OCI-LY1 (cell line): ENCODE results near the gene SLC2A9.

Experiments used
- H2AFZ ChIP-seq: fragments of 200-600 bp; sonication (generic), shearing (Covaris generic); 2 replicates; pipeline ENCODE4 v1.6.0; 2014; ENCODE audit warnings: antibody characterized with exemption, mild to moderate bottlenecking, low read length
- H3F3A ChIP-seq: fragments of 200-600 bp; sonication (generic), shearing (Covaris generic); 2 replicates; pipeline ENCODE4 v1.6.0; 2014; ENCODE audit warnings: mild to moderate bottlenecking, antibody characterized with exemption, low read length, moderate library complexity; ENCODE audit not compliant: insufficient read depth
- H3K27ac ChIP-seq: fragments of 200-600 bp; sonication (generic); 2 replicates; pipeline ENCODE4 v1.5.1; 2014; ENCODE audit warnings: low read length, mixed run types, mild to moderate bottlenecking, low read depth; ENCODE audit not compliant: poor library complexity, severe bottlenecking
- H3K27me3 ChIP-seq: fragments of 200-600 bp; sonication (generic); 2 replicates; pipeline ENCODE4 v1.6.0; 2014; ENCODE audit warnings: antibody characterized with exemption, mild to moderate bottlenecking, low read length, moderate library complexity; ENCODE audit not compliant: insufficient read depth
- H3K36me3 ChIP-seq: fragments of 200-600 bp; sonication (generic); 2 replicates; pipeline ENCODE4 v1.6.1; 2014; ENCODE audit warnings: mild to moderate bottlenecking, antibody characterized with exemption, low read length, moderate library complexity, mixed read lengths; ENCODE audit not compliant: insufficient read depth
- H3K4me1 ChIP-seq: fragments of 200-600 bp; sonication (generic); 2 replicates; pipeline ENCODE4 v1.5.1; 2014; ENCODE audit warnings: mild to moderate bottlenecking, low read length, moderate library complexity; ENCODE audit not compliant: insufficient read depth, severe bottlenecking
- H3K4me2 ChIP-seq: fragments of 200-600 bp; sonication (generic), shearing (Covaris generic); 2 replicates; pipeline ENCODE4 v1.6.1; 2014; ENCODE audit warnings: low read length
- H3K4me3 ChIP-seq: fragments of 200-600 bp; sonication (generic); 2 replicates; pipeline ENCODE4 v1.5.1; 2014; ENCODE audit warnings: low read length, low read depth, mild to moderate bottlenecking, mixed read lengths; ENCODE audit not compliant: poor library complexity, severe bottlenecking
- H3K79me2 ChIP-seq: fragments of 200-600 bp; shearing (Covaris generic); 2 replicates; pipeline ENCODE4 v1.6.1; 2016; ENCODE audit warnings: mixed run types, low read length, mixed read lengths; ENCODE audit not compliant: insufficient read depth
- H3K9ac ChIP-seq: fragments of 200-600 bp; sonication (generic), shearing (Covaris generic); 2 replicates; pipeline ENCODE4 v1.6.1; 2014; ENCODE audit warnings: mild to moderate bottlenecking, low read length, mixed read lengths
- H3K9me2 ChIP-seq: fragments of 200-600 bp; sonication (generic), shearing (Covaris generic); 2 replicates; pipeline ENCODE4 v1.6.1; 2014; ENCODE audit warnings: low read depth, mild to moderate bottlenecking, low read length, mixed read lengths
- H3K9me3 ChIP-seq: fragments of 200-600 bp; shearing (Covaris generic); 2 replicates; pipeline ENCODE4 v1.6.1; 2014; ENCODE audit warnings: low read length, mixed read lengths
- H4K20me1 ChIP-seq: fragments of 200-600 bp; sonication (generic), shearing (Covaris generic); 2 replicates; pipeline ENCODE4 v1.6.0; 2016; ENCODE audit warnings: mild to moderate bottlenecking, low read length; ENCODE audit not compliant: insufficient read depth
- EZH2 ChIP-seq: fragments of 200-600 bp; sonication (generic), shearing (Covaris generic); IDR thresholded peaks from 2 replicates; pipeline ENCODE4 v1.8.0; 2017; ENCODE audit warnings: borderline replicate concordance, mixed run types, mild to moderate bottlenecking, antibody characterized with exemption, low read length, moderate library complexity, mixed read lengths
- TF ChIP-seq, protein P1 (sequence below): fragments of 200-600 bp; sonication (generic), shearing (Covaris generic); IDR thresholded peaks from 2 replicates; pipeline ENCODE4 v1.5.1; 2017; ENCODE audit warnings: mild to moderate bottlenecking, antibody characterized with exemption, low read length, moderate library complexity, mixed read lengths

The SLC2A9 gene

DNA sequence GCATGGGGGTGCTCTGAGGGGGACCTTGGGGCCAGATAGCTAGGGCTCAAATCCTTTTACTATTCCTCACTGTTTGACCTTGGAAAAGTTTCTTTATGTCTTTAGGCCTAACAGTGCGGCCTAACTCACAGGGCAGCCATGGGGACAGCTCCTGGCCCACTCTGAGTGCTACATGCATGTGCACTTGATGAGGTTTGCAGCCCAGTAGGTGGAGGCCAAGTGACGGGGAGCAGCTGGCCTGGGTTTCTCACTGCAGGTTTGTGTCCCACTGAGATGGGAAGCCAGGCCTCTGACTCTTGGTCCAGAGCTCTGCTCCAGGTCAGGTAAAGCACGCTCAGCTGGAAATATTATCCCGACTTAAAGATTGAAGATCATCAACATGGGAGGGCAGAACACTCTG, 102.8 kb downstream of the SLC2A9 start:
- Histone ChIP-seq H3K36me3 (no peaks in the 10 kb centered on the region), H2AFZ (no peak overlapping the region), H4K20me1 (no peaks in the 10 kb centered on the region), H3K27me3 (no peaks in the 10 kb centered on the region), H3K9ac (no peak overlapping the region), H3K9me3 (no peaks in the 10 kb centered on the region), H3F3A (no peaks in the 10 kb centered on the region), H3K27ac (no peak overlapping the region), H3K4me1 (no peaks in the 10 kb centered on the region), H3K4me3 (no peak overlapping the region), H3K4me2 (no peak overlapping the region), H3K79me2 (no peaks in the 10 kb centered on the region), H3K9me2 (no peaks in the 10 kb centered on the region)
- no peak for TF ChIP-seq EZH2
- TF ChIP-seq, protein P1, sequence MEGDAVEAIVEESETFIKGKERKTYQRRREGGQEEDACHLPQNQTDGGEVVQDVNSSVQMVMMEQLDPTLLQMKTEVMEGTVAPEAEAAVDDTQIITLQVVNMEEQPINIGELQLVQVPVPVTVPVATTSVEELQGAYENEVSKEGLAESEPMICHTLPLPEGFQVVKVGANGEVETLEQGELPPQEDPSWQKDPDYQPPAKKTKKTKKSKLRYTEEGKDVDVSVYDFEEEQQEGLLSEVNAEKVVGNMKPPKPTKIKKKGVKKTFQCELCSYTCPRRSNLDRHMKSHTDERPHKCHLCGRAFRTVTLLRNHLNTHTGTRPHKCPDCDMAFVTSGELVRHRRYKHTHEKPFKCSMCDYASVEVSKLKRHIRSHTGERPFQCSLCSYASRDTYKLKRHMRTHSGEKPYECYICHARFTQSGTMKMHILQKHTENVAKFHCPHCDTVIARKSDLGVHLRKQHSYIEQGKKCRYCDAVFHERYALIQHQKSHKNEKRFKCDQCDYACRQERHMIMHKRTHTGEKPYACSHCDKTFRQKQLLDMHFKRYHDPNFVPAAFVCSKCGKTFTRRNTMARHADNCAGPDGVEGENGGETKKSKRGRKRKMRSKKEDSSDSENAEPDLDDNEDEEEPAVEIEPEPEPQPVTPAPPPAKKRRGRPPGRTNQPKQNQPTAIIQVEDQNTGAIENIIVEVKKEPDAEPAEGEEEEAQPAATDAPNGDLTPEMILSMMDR = no peak

DNA sequence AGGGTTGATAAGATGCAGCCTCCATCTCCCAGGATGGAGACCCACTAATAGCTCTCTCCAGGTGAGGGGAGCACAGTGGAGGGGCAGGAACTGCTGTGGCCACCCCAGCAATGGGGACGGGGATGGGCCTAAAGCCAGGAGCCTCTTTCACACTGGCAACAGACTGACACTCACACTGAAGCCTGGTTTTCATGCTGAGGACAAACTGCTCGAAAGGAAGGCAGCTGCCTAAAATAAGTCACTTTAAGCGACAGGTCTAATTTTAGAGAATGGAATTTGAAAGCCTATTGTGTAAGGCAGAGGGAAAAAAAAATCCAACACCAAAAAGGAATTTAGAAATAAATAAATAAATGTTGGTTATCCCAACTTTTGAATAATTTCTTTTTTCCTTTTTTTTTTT, 104.4 kb downstream of the SLC2A9 start:
- Histone ChIP-seq H3K27me3 (no peaks in the 10 kb centered on the region), H3K9me2 (no peaks in the 10 kb centered on the region), H3K27ac (no peak overlapping the region), H2AFZ (no peak overlapping the region), H3K79me2 (no peaks in the 10 kb centered on the region), H3K4me1 (no peaks in the 10 kb centered on the region), H3K4me2 (no peak overlapping the region), H4K20me1 (no peaks in the 10 kb centered on the region), H3K36me3 (no peaks in the 10 kb centered on the region), H3K9ac (no peak overlapping the region), H3K9me3 (no peaks in the 10 kb centered on the region), H3F3A (no peaks in the 10 kb centered on the region), H3K4me3 (no peak overlapping the region)
- TF ChIP-seq, protein P1 = no peak
- no peak for TF ChIP-seq EZH2

DNA sequence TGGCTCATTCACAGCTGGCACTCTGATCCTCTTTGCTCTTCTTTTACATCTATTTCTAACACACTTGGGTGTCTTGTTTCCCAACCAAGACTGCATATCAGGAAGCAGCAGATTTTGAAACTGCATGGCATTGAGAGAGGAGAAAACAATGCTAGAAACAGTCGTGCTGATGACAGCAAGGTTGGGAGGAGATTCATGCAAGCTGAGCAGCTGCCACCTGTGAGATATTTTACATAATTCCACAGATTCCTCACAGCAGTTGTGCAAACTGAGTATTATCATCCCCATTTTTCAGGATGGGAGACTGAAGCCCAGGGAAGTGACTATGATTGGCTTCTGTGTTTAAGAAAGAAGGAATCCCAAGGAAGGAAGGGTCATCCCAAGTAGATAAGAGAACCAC, 105.0 kb downstream of the SLC2A9 start:
- Histone ChIP-seq H3K4me2 (no peak overlapping the region), H3K27me3 (no peaks in the 10 kb centered on the region), H3K4me3 (no peak overlapping the region), H3K9ac (no peak overlapping the region), H4K20me1 (no peaks in the 10 kb centered on the region), H3F3A (no peaks in the 10 kb centered on the region), H3K27ac (no peak overlapping the region), H2AFZ (no peak overlapping the region), H3K9me3 (no peaks in the 10 kb centered on the region), H3K9me2 (no peaks in the 10 kb centered on the region), H3K36me3 (no peaks in the 10 kb centered on the region), H3K79me2 (no peaks in the 10 kb centered on the region), H3K4me1 (no peaks in the 10 kb centered on the region)
- TF ChIP-seq, protein P1 = no peak
- no peak for TF ChIP-seq EZH2
